Measurements from ENCODE around the gene CACNG4. TPM values are rescaled to one million over a fixed set of nuclear protein-coding genes. Genes with fewer than 3 reads are reported as not detected.

Gene CACNG4
- total RNA-seq, 1 donor from 2014 or later, result 0.10 TPM

GRCh38 chr17:67015001-67015400 is 50.5 kb downstream of the CACNG4 start:
- DNase-seq (ENCODE audit: low spot score) (no peak), ATAC-seq (no peak)

- ATAC-seq, result no peak
- no peak for DNase-seq (ENCODE audit: low spot score)
Measured at GRCh38 chr17:67016039-67016762, 51.7 kb downstream of the CACNG4 start.

GRCh38 chr17:67017910-67018309 is 53.4 kb downstream of the CACNG4 start:
- DNase-seq (ENCODE audit: low spot score) (no peak), ATAC-seq (no peak)

GRCh38 chr17:67018471-67019434 is 54.2 kb downstream of the CACNG4 start:
- no peak for DNase-seq (ENCODE audit: low spot score)
- ATAC-seq, result no peak

- no peak for ATAC-seq
- no peak for DNase-seq (ENCODE audit: low spot score)
Measured at GRCh38 chr17:67019809-67020208, 55.3 kb downstream of the CACNG4 start.

- no peak for DNase-seq (ENCODE audit: low spot score)
- ATAC-seq, result no peak
Measured at GRCh38 chr17:67020293-67020766, 55.8 kb downstream of the CACNG4 start.

GRCh38 chr17:67021196-67021595 is 56.7 kb downstream of the CACNG4 start:
- no peak for DNase-seq (ENCODE audit: low spot score)
- ATAC-seq, result no peak

- DNase-seq (ENCODE audit: low spot score) (no peak), ATAC-seq (peak; percentile 62)
Measured at GRCh38 chr17:67021743-67022450, 57.4 kb downstream of the CACNG4 start.

- no peak for DNase-seq (ENCODE audit: low spot score)
Measured at GRCh38 chr17:67022451-67022810, 57.9 kb downstream of the CACNG4 start.

GRCh38 chr17:67024736-67025135 is 60.2 kb downstream of the CACNG4 start:
- DNase-seq (ENCODE audit: low spot score) (no peak), ATAC-seq (no peak)

More at GRCh38 chr17:67022451-67022810, 57.9 kb downstream of the CACNG4 start:
- ATAC-seq, result no peak

- DNase-seq (ENCODE audit: low spot score), result no peak
- no peak for ATAC-seq
Measured at GRCh38 chr17:67025216-67025792, 60.8 kb downstream of the CACNG4 start.

GRCh38 chr17:67026341-67026740 is 61.8 kb downstream of the CACNG4 start:
- no peak for ATAC-seq
- DNase-seq (ENCODE audit: low spot score), result no peak

- DNase-seq (ENCODE audit: low spot score) (no peak), ATAC-seq (no peak)
Measured at GRCh38 chr17:67027031-67027628, 62.6 kb downstream of the CACNG4 start.

- DNase-seq (ENCODE audit: low spot score) (no peak), ATAC-seq (no peak)
Measured at GRCh38 chr17:67030641-67031040, 66.1 kb downstream of the CACNG4 start.

- no peak for ATAC-seq
- no peak for DNase-seq (ENCODE audit: low spot score)
Measured at GRCh38 chr17:67032382-67032781, 67.9 kb downstream of the CACNG4 start.

GRCh38 chr17:67032985-67033384 is 68.5 kb downstream of the CACNG4 start:
- no peak for ATAC-seq
- no peak for DNase-seq (ENCODE audit: low spot score)

GRCh38 chr17:67033613-67034012 is 69.1 kb downstream of the CACNG4 start:
- DNase-seq (ENCODE audit: low spot score) (no peak), ATAC-seq (no peak)

- ATAC-seq (no peak), DNase-seq (ENCODE audit: low spot score) (no peak)
Measured at GRCh38 chr17:67035131-67036083, 70.9 kb downstream of the CACNG4 start.

- DNase-seq (ENCODE audit: low spot score) (no peak), ATAC-seq (no peak)
Measured at GRCh38 chr17:67038861-67039365, 74.4 kb downstream of the CACNG4 start.

Measured in left lobe of liver (tissue), 2 donors.